Gastroesophageal sphincter (tissue), 3 donors: Measurements from ENCODE around the gene TMEM271.

ENCODE experiments used
- CTCF ChIP-seq, 4 experiments: fragments of 200-600 bp in 2 of 4; fragments of 450-650 bp in 2 of 4; sonication (generic) in 1 of 4; IDR thresholded peaks; one replicate each; pipeline ENCODE4 v1.5.1; 2017 to 2019; ENCODE audit warnings: antibody characterized with exemption in 4 of 4, mild to moderate bottlenecking in 2 of 4, moderate library complexity in 2 of 4
- EP300 ChIP-seq: sonication (generic); formaldehyde crosslinking; IDR thresholded peaks from one replicate; pipeline ENCODE4 v1.6.1; 2017; ENCODE audit warnings: antibody characterized with exemption, mild to moderate bottlenecking
- POLR2A ChIP-seq, 2 donors: fragments of 450-650 bp; IDR thresholded peaks; one replicate each; pipeline ENCODE4 v1.6.1; 2017; ENCODE audit warnings: antibody characterized with exemption in 2 of 2, mild to moderate bottlenecking in 2 of 2, moderate library complexity in 1 of 2
- POLR2AphosphoS5 ChIP-seq: sonication (generic); formaldehyde crosslinking; IDR thresholded peaks from one replicate; pipeline ENCODE4 v1.6.1; 2017; ENCODE audit warnings: antibody characterized with exemption

- no peak for TF ChIP-seq POLR2A (IDR thresholded peaks at IDR 0.05)
- TF ChIP-seq POLR2AphosphoS5, result no peak
- no peak for TF ChIP-seq CTCF (IDR thresholded peaks at IDR 0.05)
- no peak for TF ChIP-seq EP300
Observed at GRCh38 chr4:583820-584219, 7.7 kb upstream of the TMEM271 start.
